Measurements from ENCODE around the gene SPC25. TPM values are rescaled to one million over a fixed set of nuclear protein-coding genes. Genes with fewer than 3 reads are reported as not detected.

Gene SPC25
- total and polyA plus RNA-seq, 2 of the 13 experiments (the other 11 are each of a cell fraction or from before 2014, with no cell fraction given): 11.3 to 26.5 TPM

GRCh38 chr2:168890006-168890782 lies at the start of gene SPC25 (continued):
- TF ChIP-seq ZBTB8A (CRISPR knock-in tag; IDR thresholded peaks at IDR 0.05; ENCODE audit: borderline replicate concordance, low read depth) (no peak), ZNF75D (CRISPR knock-in tag; IDR thresholded peaks at IDR 0.05; ENCODE audit: borderline replicate concordance) (no peak), FOXO4 (CRISPR knock-in tag; conservative IDR thresholded peaks at IDR 0.05) (no peak), ZNF264 (CRISPR knock-in tag; IDR thresholded peaks at IDR 0.05) (0 out of 2 replicates have a peak, but pooled peaks have one; percentile 15), NCOA2 (CRISPR knock-in tag; IDR thresholded peaks at IDR 0.05) (peak; percentile 38; the same call in 1 of the 2 replicates), NFYB (CRISPR knock-in tag; IDR thresholded peaks at IDR 0.05) (peak; percentile 100), ZNF562 (CRISPR knock-in tag; IDR thresholded peaks at IDR 0.05; ENCODE audit: borderline replicate concordance) (no peak; the same call in 1 of the 2 replicates), ZNF367 (CRISPR knock-in tag; IDR thresholded peaks at IDR 0.05; ENCODE audit: borderline replicate concordance) (no peak), ZNF652 (CRISPR knock-in tag; IDR thresholded peaks at IDR 0.05; ENCODE audit: borderline replicate concordance, low read depth) (no peak), RFX5 (IDR thresholded peaks at IDR 0.05; ENCODE audit: low read depth, low read length) (peak; percentile 37; the same call in 1 of the 2 replicates), ZBTB4 (CRISPR knock-in tag; IDR thresholded peaks at IDR 0.05; ENCODE audit: borderline replicate concordance) (peak; percentile 87; the same call in 1 of the 2 replicates), ZNF746 (CRISPR knock-in tag; IDR thresholded peaks at IDR 0.05) (no peak), RELA (CRISPR knock-in tag; IDR thresholded peaks at IDR 0.05) (no peak), HNRNPUL1 (IDR thresholded peaks at IDR 0.05; ENCODE audit: low read depth, low read length) (no peak), FLYWCH1 (CRISPR knock-in tag; IDR thresholded peaks at IDR 0.05) (peak; percentile 33; the same call in 1 of the 2 replicates), PHF20 (CRISPR knock-in tag; IDR thresholded peaks at IDR 0.05) (no peak; the same call in 1 of the 2 replicates), ZNF101 (CRISPR knock-in tag; IDR thresholded peaks at IDR 0.05; ENCODE audit: borderline replicate concordance, low read depth) (no peak)
- TF ChIP-seq, protein P1, sequence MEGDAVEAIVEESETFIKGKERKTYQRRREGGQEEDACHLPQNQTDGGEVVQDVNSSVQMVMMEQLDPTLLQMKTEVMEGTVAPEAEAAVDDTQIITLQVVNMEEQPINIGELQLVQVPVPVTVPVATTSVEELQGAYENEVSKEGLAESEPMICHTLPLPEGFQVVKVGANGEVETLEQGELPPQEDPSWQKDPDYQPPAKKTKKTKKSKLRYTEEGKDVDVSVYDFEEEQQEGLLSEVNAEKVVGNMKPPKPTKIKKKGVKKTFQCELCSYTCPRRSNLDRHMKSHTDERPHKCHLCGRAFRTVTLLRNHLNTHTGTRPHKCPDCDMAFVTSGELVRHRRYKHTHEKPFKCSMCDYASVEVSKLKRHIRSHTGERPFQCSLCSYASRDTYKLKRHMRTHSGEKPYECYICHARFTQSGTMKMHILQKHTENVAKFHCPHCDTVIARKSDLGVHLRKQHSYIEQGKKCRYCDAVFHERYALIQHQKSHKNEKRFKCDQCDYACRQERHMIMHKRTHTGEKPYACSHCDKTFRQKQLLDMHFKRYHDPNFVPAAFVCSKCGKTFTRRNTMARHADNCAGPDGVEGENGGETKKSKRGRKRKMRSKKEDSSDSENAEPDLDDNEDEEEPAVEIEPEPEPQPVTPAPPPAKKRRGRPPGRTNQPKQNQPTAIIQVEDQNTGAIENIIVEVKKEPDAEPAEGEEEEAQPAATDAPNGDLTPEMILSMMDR (CRISPR knock-in tag; IDR thresholded peaks at IDR 0.05): no peak
- TF ChIP-seq, protein P2, sequence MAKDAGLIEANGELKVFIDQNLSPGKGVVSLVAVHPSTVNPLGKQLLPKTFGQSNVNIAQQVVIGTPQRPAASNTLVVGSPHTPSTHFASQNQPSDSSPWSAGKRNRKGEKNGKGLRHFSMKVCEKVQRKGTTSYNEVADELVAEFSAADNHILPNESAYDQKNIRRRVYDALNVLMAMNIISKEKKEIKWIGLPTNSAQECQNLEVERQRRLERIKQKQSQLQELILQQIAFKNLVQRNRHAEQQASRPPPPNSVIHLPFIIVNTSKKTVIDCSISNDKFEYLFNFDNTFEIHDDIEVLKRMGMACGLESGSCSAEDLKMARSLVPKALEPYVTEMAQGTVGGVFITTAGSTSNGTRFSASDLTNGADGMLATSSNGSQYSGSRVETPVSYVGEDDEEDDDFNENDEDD (CRISPR knock-in tag; IDR thresholded peaks at IDR 0.05; ENCODE audit: borderline replicate concordance): peak; percentile 100
- TF ChIP-seq, protein P3, sequence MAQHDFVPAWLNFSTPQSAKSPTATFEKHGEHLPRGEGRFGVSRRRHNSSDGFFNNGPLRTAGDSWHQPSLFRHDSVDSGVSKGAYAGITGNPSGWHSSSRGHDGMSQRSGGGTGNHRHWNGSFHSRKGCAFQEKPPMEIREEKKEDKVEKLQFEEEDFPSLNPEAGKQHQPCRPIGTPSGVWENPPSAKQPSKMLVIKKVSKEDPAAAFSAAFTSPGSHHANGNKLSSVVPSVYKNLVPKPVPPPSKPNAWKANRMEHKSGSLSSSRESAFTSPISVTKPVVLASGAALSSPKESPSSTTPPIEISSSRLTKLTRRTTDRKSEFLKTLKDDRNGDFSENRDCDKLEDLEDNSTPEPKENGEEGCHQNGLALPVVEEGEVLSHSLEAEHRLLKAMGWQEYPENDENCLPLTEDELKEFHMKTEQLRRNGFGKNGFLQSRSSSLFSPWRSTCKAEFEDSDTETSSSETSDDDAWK (CRISPR knock-in tag; IDR thresholded peaks at IDR 0.05): no peak

All from HepG2 (cell line).